Astrocyte of the hippocampus (primary cell): Measurements from ENCODE around the gene SIDT1.

ENCODE experiments used
- DNase-seq: peaks from one replicate; pipeline ENCODE4 v3.0.0; 2011; ENCODE audit warnings: low read depth, low spot score

Gene SIDT1

GRCh38 chr3:113597596-113598354, 65.4 kb downstream of the SIDT1 start:
- DNase-seq = no peak

GRCh38 chr3:113600418-113601182, 68.2 kb downstream of the SIDT1 start:
- no peak for DNase-seq

- DNase-seq = no peak
Measured at GRCh38 chr3:113601240-113601639, 68.9 kb downstream of the SIDT1 start.

- no peak for DNase-seq
Measured at GRCh38 chr3:113602256-113602655, 69.9 kb downstream of the SIDT1 start.

- DNase-seq = no peak
Measured at GRCh38 chr3:113602836-113603235, 70.5 kb downstream of the SIDT1 start.

GRCh38 chr3:113606539-113607218, 74.3 kb downstream of the SIDT1 start:
- no peak for DNase-seq

GRCh38 chr3:113607219-113607596, 74.9 kb downstream of the SIDT1 start:
- no peak for DNase-seq

- DNase-seq = no peak
Measured at GRCh38 chr3:113614402-113614801, 82.0 kb downstream of the SIDT1 start.

- no peak for DNase-seq
Measured at GRCh38 chr3:113615976-113616375, 83.6 kb downstream of the SIDT1 start.

- no peak for DNase-seq
Measured at GRCh38 chr3:113617726-113618125, 85.4 kb downstream of the SIDT1 start.

- no peak for DNase-seq
Measured at GRCh38 chr3:113620091-113620490, 87.7 kb downstream of the SIDT1 start.

GRCh38 chr3:113623324-113623723, 91.0 kb downstream of the SIDT1 start:
- DNase-seq = no peak

- no peak for DNase-seq
Measured at GRCh38 chr3:113623811-113624210, 91.5 kb downstream of the SIDT1 start.

- DNase-seq = no peak
Measured at GRCh38 chr3:113625834-113626233, 93.5 kb downstream of the SIDT1 start.

GRCh38 chr3:113626503-113627371, 94.4 kb downstream of the SIDT1 start:
- DNase-seq = peak; percentile 67

GRCh38 chr3:113628316-113628715, 96.0 kb downstream of the SIDT1 start:
- no peak for DNase-seq

- DNase-seq = no peak
Measured at GRCh38 chr3:113628788-113629187, 96.4 kb downstream of the SIDT1 start.

- DNase-seq = no peak
Measured at GRCh38 chr3:113629584-113630421, 97.4 kb downstream of the SIDT1 start.

- no peak for DNase-seq
Measured at GRCh38 chr3:113630956-113631542, 98.7 kb downstream of the SIDT1 start.

GRCh38 chr3:113631573-113631972, 99.2 kb downstream of the SIDT1 start:
- DNase-seq = no peak
